ENCODE data around the gene NPAS3.

DNA sequence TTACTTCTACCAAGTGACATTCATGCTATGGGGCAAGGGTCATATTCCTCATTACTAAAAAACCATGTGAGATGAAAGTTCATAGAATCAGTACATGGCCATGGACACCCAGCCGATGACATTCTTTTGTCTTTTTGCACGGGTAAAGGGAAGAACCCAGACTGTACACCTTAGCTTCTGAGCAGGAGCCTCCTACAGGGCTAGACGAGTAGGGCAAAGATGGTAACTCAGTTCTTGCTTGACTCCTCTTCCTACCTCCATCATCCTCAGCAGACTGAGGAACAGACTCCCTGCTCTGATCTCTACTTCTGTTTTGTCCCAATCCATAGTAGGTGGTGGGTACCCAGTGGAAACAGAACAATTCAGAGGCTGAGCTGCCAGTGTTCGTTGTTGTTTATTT lies 281.3 kb downstream of the NPAS3 start:
- TF ChIP-seq, protein P1, sequence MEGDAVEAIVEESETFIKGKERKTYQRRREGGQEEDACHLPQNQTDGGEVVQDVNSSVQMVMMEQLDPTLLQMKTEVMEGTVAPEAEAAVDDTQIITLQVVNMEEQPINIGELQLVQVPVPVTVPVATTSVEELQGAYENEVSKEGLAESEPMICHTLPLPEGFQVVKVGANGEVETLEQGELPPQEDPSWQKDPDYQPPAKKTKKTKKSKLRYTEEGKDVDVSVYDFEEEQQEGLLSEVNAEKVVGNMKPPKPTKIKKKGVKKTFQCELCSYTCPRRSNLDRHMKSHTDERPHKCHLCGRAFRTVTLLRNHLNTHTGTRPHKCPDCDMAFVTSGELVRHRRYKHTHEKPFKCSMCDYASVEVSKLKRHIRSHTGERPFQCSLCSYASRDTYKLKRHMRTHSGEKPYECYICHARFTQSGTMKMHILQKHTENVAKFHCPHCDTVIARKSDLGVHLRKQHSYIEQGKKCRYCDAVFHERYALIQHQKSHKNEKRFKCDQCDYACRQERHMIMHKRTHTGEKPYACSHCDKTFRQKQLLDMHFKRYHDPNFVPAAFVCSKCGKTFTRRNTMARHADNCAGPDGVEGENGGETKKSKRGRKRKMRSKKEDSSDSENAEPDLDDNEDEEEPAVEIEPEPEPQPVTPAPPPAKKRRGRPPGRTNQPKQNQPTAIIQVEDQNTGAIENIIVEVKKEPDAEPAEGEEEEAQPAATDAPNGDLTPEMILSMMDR (IDR thresholded peaks at IDR 0.05), result no peak
- TF ChIP-seq POLR2A (IDR thresholded peaks at IDR 0.05) (no peak), POLR2AphosphoS5 (IDR thresholded peaks at IDR 0.05) (no peak)
